Stomach smooth muscle (tissue), 2 donors: ENCODE data around the gene IL31RA.

Source experiments
- H3K27ac ChIP-seq: one replicate; pipeline ENCODE4 v1.7.0; 2013; ENCODE audit warnings: mild to moderate bottlenecking, low read length, inconsistent platforms
- H3K27me3 ChIP-seq, 2 donors: one replicate each; pipeline ENCODE4 v1.7.0; 2013; ENCODE audit warnings: low read length in 2 of 2; ENCODE audit not compliant: insufficient read depth in 2 of 2, control insufficient read depth in 1 of 2
- H3K36me3 ChIP-seq, 2 donors: one replicate each; pipeline ENCODE4 v1.7.0; 2013; ENCODE audit warnings: low read length in 2 of 2; ENCODE audit not compliant: control insufficient read depth in 2 of 2, insufficient read depth in 2 of 2
- H3K4me1 ChIP-seq: one replicate; pipeline ENCODE4 v1.7.0; 2013; ENCODE audit warnings: low read length; ENCODE audit not compliant: control insufficient read depth, insufficient read depth
- H3K4me3 ChIP-seq, 2 donors: one replicate each; pipeline ENCODE4 v1.7.0; 2013; ENCODE audit warnings: low read length in 2 of 2
- H3K9ac ChIP-seq, 2 donors: one replicate each; pipeline ENCODE4 v1.7.0; 2013; ENCODE audit warnings: low read length in 2 of 2, mild to moderate bottlenecking in 1 of 2
- H3K9me3 ChIP-seq, 2 donors: one replicate each; pipeline ENCODE4 v1.7.0; 2013; ENCODE audit warnings: low read length in 2 of 2; ENCODE audit not compliant: control insufficient read depth in 2 of 2
- donor health status: healthy.
- donor health status: Pancreatic carcinoma.

Gene IL31RA

GRCh38 chr5:55914971-55915370, 63.8 kb downstream of the IL31RA start:
- no peaks in the 10 kb centered on the region for H3K27me3 ChIP-seq
- no peaks in the 10 kb centered on the region for H3K36me3 ChIP-seq
- H3K9ac ChIP-seq = no peak overlapping the region
- no peak overlapping the region for H3K4me3 ChIP-seq
- H3K4me1 ChIP-seq = no peaks in the 10 kb centered on the region
- no peak overlapping the region for H3K27ac ChIP-seq
- no peaks in the 10 kb centered on the region for H3K9me3 ChIP-seq

GRCh38 chr5:55915783-55916182, 64.6 kb downstream of the IL31RA start:
- H3K36me3 ChIP-seq = no peaks in the 10 kb centered on the region
- H3K27me3 ChIP-seq = no peaks in the 10 kb centered on the region
- no peak overlapping the region for H3K27ac ChIP-seq
- H3K4me3 ChIP-seq = no peak overlapping the region
- H3K9ac ChIP-seq = no peak overlapping the region
- H3K9me3 ChIP-seq = no peaks in the 10 kb centered on the region
- no peaks in the 10 kb centered on the region for H3K4me1 ChIP-seq

- no peaks in the 10 kb centered on the region for H3K9me3 ChIP-seq
- no peaks in the 10 kb centered on the region for H3K36me3 ChIP-seq
- no peaks in the 10 kb centered on the region for H3K4me1 ChIP-seq
- no peak overlapping the region for H3K27ac ChIP-seq
- no peaks in the 10 kb centered on the region for H3K27me3 ChIP-seq
- no peak overlapping the region for H3K9ac ChIP-seq
- H3K4me3 ChIP-seq = no peak overlapping the region
These were observed 65.8 kb downstream of the IL31RA start for GRCh38 chr5:55916986-55917385.

GRCh38 chr5:55917402-55918086, 66.4 kb downstream of the IL31RA start:
- no peaks in the 10 kb centered on the region for H3K9me3 ChIP-seq
- no peak overlapping the region for H3K9ac ChIP-seq
- no peaks in the 10 kb centered on the region for H3K36me3 ChIP-seq
- H3K27me3 ChIP-seq = no peaks in the 10 kb centered on the region
- H3K4me1 ChIP-seq = no peaks in the 10 kb centered on the region
- no peak overlapping the region for H3K27ac ChIP-seq
- no peak overlapping the region for H3K4me3 ChIP-seq

GRCh38 chr5:55918087-55919035, 67.2 kb downstream of the IL31RA start:
- H3K4me1 ChIP-seq = no peaks in the 10 kb centered on the region

GRCh38 chr5:55919625-55920024, 68.5 kb downstream of the IL31RA start:
- no peaks in the 10 kb centered on the region for H3K36me3 ChIP-seq
- no peaks in the 10 kb centered on the region for H3K9me3 ChIP-seq
- no peaks in the 10 kb centered on the region for H3K27me3 ChIP-seq
- no peak overlapping the region for H3K9ac ChIP-seq
- H3K4me3 ChIP-seq = no peak overlapping the region
- H3K4me1 ChIP-seq = peaks cover 3% of the 10 kb centered on the region
- no peak overlapping the region for H3K27ac ChIP-seq

More at GRCh38 chr5:55918087-55919035, 67.2 kb downstream of the IL31RA start:
- no peaks in the 10 kb centered on the region for H3K36me3 ChIP-seq
- no peaks in the 10 kb centered on the region for H3K27me3 ChIP-seq
- H3K9ac ChIP-seq = no peak overlapping the region
- H3K27ac ChIP-seq = no peak overlapping the region
- no peak overlapping the region for H3K4me3 ChIP-seq
- no peaks in the 10 kb centered on the region for H3K9me3 ChIP-seq

GRCh38 chr5:55920784-55921183, 69.6 kb downstream of the IL31RA start:
- no peaks in the 10 kb centered on the region for H3K27me3 ChIP-seq
- no peak overlapping the region for H3K27ac ChIP-seq
- no peaks in the 10 kb centered on the region for H3K36me3 ChIP-seq
- no peaks in the 10 kb centered on the region for H3K9me3 ChIP-seq
- H3K4me3 ChIP-seq = no peak overlapping the region
- H3K9ac ChIP-seq = no peak overlapping the region
- H3K4me1 ChIP-seq = peaks cover 3% of the 10 kb centered on the region

- H3K9ac ChIP-seq = no peak overlapping the region
- no peaks in the 10 kb centered on the region for H3K9me3 ChIP-seq
- H3K4me1 ChIP-seq = peaks cover 3% of the 10 kb centered on the region
- no peak overlapping the region for H3K4me3 ChIP-seq
- H3K36me3 ChIP-seq = no peaks in the 10 kb centered on the region
- H3K27me3 ChIP-seq = no peaks in the 10 kb centered on the region
- no peak overlapping the region for H3K27ac ChIP-seq
These were observed 70.5 kb downstream of the IL31RA start for GRCh38 chr5:55921617-55922016.

GRCh38 chr5:55923177-55923771, 72.1 kb downstream of the IL31RA start:
- no peak overlapping the region for H3K27ac ChIP-seq
- no peaks in the 10 kb centered on the region for H3K36me3 ChIP-seq
- H3K9me3 ChIP-seq = no peaks in the 10 kb centered on the region
- peak overlapping the region in 1 of 2 donors; percentile 36 for H3K9ac ChIP-seq
- H3K4me1 ChIP-seq = peaks cover 3% of the 10 kb centered on the region
- H3K4me3 ChIP-seq = peak overlapping the region; percentile 46 to 68
- H3K27me3 ChIP-seq = no peaks in the 10 kb centered on the region

- H3K27ac ChIP-seq = no peak overlapping the region
- no peaks in the 10 kb centered on the region for H3K27me3 ChIP-seq
- H3K4me3 ChIP-seq = peak overlapping the region in 1 of 2 donors; percentile 68
- no peaks in the 10 kb centered on the region for H3K36me3 ChIP-seq
- H3K9me3 ChIP-seq = no peaks in the 10 kb centered on the region
- no peak overlapping the region for H3K9ac ChIP-seq
- peaks cover 3% of the 10 kb centered on the region for H3K4me1 ChIP-seq
These were observed 72.8 kb downstream of the IL31RA start for GRCh38 chr5:55923865-55924500.
